GM18508 (cell line): ENCODE results near the gene MAGI1.
A peak's percentile ranks its signal among the peaks of the same experiment; 100 is the strongest.
"Not testable (repeated sequence)": the region's sequence is repeated elsewhere in the genome, so short reads cannot be mapped to it uniquely, and the experiment has no call there.

ENCODE experiments used
- ATAC-seq: cut with Tn5 transposase; IDR thresholded peaks from one replicate; pipeline ENCODE4 v1.9.1; 2021; ENCODE audit warnings: moderate number of reproducible peaks; ENCODE audit not compliant: insufficient read depth, unreplicated experiment

Gene MAGI1

GRCh38 chr3:66038726-66039589 lies at the start of gene MAGI1:
MAGI1 (minus strand) TSS chr3:66038918; CDS start chr3:66038308, 610 bp downstream.
- ATAC-seq, result peak; percentile 48

GRCh38 chr3:66083784-66084213 lies 45.1 kb upstream of the MAGI1 start:
- no peak for ATAC-seq

DNA sequence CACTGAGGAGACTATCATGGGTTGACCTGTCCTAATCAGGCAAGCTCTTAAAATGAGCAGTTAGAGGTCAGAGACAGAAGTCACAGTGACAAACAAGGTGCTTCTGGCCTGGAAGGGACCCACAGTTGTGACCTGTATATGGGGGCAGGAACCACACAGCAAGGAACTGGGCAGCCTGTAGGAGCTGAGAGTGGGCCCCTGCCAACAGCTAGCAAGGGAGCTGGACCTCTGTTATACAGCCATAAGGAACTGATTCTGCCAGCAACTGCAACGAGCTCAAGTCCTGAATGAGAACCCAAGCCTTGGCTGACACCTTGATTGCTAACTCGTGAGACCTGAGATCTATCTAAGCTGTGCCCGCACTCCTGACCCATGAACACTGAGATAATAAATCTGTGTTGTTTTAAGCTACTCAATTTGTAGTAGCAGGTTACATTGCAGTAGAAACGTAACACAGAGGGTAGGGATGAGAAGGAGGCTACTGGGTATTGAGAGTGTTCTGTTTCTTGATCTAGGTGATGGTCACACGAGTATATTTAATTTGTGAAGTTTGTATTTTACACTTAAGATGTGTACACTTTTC lies 44.5 kb upstream of the MAGI1 start:
- ATAC-seq, result no peak

DNA sequence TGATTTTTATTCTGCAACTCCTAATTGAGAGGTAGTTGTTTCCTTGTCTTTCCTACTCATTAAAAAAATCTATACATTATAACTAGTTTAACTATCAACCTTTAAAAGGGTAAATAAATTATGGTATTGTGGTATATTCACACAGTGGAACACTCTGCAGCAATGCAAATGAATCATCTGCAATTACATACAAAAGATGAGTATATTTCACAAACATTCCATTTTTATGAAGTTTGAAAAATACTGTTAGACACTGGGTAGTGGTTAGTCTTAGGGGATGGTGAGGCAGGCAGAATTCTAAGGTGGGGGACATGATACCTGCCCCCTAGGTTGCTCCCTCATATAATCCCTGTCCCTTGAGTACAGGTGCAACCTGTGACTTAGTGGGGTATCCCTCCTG lies 44.0 kb upstream of the MAGI1 start:
- ATAC-seq, result no peak

GRCh38 chr3:66080167-66080566 lies 41.4 kb upstream of the MAGI1 start:
- no peak for ATAC-seq

DNA sequence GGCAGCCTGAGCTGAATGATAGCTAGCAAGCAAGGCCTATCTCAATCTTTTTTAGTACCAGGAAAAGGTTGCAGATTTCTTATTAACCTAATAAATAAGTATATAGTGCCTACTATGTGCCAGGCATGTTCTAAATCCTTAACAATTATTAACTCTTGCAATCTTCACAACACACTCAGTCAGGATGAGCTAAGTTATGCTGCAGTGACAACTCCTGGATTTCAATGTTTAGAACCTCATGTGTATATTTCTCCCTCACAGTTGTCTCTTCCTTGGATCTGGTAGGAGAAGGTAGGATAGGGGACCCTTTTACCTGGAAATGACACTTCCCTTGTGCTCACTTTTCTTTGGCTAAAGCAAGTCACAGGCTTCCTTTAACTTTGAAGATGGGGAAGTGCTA lies 39.3 kb upstream of the MAGI1 start:
- ATAC-seq, result no peak

GRCh38 chr3:66076861-66077470 lies 38.2 kb upstream of the MAGI1 start:
- ATAC-seq, result no peak

GRCh38 chr3:66075281-66075680 lies 36.6 kb upstream of the MAGI1 start:
- ATAC-seq, result no peak

- no peak for ATAC-seq
Measured at GRCh38 chr3:66073464-66074141, 34.9 kb upstream of the MAGI1 start.

DNA sequence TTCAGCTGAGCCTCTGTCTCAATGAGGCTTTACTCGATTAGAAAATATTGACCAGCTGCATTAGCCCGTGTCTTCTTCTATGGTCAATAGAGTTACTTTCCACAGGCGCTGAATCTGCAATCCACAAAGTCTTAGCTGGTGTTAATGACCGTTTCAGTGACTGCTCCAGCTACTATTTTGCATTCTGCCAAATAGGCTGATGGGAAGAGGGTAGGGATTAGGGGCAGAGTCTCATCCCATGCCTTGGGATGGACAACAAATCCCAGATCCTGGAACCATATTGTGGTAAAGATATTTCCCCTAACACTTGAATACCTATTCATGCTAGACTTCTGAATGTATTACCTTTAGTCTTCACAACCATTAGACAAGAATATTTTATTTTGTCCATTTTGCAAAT lies 29.5 kb upstream of the MAGI1 start:
- no peak for ATAC-seq

- no peak for ATAC-seq
Measured at GRCh38 chr3:66066963-66067617, 28.4 kb upstream of the MAGI1 start.

GRCh38 chr3:66055289-66055688 lies 16.6 kb upstream of the MAGI1 start:
- no peak for ATAC-seq

- no peak for ATAC-seq
Measured at GRCh38 chr3:66053550-66054094, 14.9 kb upstream of the MAGI1 start.

DNA sequence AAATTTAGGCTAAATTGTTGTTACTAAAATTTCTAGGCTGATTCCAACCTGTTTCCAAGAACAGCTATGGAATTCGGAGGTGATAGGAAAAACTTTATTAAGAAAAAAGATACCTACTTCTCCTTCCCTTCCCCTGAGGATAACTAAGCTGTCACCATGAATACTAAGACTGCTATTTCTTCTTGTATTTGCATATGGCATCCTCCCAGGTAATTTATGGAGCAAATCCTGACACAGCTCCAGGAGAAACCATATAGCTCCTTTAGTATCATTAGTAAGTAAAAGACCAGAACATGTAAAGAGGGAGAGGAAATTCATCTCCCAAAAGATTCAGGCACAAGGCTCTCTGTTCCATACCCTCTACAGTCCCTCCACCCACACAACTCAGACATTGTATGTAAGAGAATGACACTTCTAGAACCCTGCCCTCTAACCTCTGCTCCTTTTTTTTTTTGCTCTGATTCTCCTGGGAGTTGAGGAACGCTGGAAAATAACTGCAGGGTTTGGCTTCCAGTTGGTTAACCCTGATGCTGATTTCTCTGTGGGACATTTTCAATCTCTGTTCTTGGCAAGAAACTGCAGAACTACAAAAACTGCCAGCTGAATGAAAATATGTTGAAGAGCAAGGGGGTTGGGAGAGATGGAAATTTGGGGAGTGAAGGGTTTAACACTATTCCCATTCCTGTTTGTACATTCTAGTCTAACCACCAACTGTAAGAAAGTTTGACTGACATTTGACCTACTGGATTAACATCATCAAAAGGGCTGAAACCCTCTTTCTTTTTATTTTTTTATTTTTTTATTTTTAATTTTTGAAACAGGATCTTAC lies 14.2 kb upstream of the MAGI1 start:
- ATAC-seq, result no peak

DNA sequence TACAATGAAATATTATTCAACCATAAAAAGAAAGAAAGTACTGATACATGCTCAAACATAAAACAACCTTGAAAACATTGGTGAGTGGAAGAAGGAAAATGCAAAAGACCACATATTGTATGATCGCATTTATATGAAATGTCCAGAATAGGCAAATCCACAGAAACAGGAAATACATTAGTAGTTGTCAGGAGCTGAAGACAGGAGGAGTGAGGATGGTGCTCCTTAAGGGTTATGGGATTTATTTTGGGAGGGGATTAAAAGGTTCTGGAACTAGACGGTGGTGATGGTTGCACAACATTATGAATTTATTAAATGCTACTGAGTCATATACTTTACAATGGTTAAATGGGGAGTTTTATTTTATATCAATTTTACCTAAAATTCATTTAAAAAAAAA lies 12.1 kb upstream of the MAGI1 start:
- ATAC-seq, result no peak

GRCh38 chr3:66048051-66048395 lies 9.3 kb upstream of the MAGI1 start:
- ATAC-seq, result no peak

- no peak for ATAC-seq
Measured at GRCh38 chr3:66047311-66048050, 8.8 kb upstream of the MAGI1 start.

DNA sequence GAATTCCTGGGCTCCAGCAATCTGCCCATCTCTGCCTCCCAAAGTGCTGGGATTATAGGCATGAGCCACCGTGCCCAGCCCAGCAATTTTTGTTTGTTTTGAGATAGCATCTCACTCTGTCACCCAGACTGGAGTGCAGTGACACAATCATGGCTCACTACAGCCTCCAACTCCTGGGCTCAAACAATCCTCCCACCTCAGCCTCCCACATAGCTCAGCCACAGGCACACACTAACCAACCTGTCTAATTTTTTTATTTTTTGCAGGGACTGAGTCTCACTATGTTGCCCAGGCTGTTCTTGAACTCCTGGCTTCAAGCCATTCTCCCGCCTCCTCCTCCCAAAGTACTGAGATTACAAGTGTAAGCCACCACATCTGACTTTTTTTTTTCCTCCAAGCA lies 7.6 kb upstream of the MAGI1 start:
- not testable (repeated sequence) for ATAC-seq

DNA sequence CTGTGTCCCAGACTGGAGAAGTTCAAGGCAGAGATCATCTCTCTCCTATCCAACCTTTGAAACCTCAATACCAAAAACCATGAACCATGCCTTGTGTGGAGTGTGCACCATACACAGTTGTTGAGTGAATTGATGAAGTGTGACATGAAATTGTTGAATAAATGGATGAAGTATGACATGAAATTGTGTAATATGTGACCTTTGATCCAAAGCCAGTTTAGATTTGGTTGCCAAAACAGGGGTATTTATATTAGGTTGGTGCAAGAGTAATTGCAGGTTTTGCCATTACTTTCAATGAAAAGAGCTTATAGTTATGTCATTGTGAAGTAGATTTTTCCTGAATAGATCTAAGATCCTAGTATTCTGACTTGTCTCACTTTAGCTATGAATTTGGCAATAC lies 3.1 kb upstream of the MAGI1 start:
- ATAC-seq, result no peak
